Prostate gland (tissue), 2 donors: Measurements from ENCODE around the gene EEF1G. TPM values are rescaled to one million over a fixed set of nuclear protein-coding genes. Genes with fewer than 3 reads are reported as not detected.
"Not testable (repeated sequence)": the region's sequence is repeated elsewhere in the genome, so short reads cannot be mapped to it uniquely, and the experiment has no call there.

Experiments
- DNase-seq: peaks from one replicate; pipeline ENCODE4 v3.0.0-alpha.2; 2019; ENCODE audit warnings: low spot score
- H3K27ac ChIP-seq, 2 donors: fragments of 200-600 bp; sonication (generic); 2 replicates each; pipeline ENCODE4 v1.5.1; 2017 to 2019
- H3K27me3 ChIP-seq: fragments of 200-600 bp; sonication (generic); replicated peaks from 2 replicates; pipeline ENCODE4 v1.5.1; 2019; ENCODE audit not compliant: insufficient read depth
- H3K36me3 ChIP-seq, 2 donors: fragments of 200-600 bp; sonication (generic); 1 replicate in 1 of 2; 2 replicates in 1 of 2; pipeline versions ENCODE4 v1.5.1 to v1.8.1; 2017 to 2019
- H3K4me1 ChIP-seq: fragments of 200-600 bp; sonication (generic); replicated peaks from 2 replicates; pipeline ENCODE4 v1.5.1; 2019
- H3K4me3 ChIP-seq, 2 donors: fragments of 200-600 bp; sonication (generic); 2 replicates each; pipeline ENCODE4 v1.5.1; 2017 to 2019
- H3K9me3 ChIP-seq: fragments of 200-600 bp; sonication (generic); 2 replicates; pipeline ENCODE4 v1.5.1; 2017
- CTCF ChIP-seq, 4 experiments: fragments of 200-600 bp in 2 of 4; fragments of 450-650 bp in 2 of 4; sonication (generic) in 2 of 4; IDR thresholded peaks; 1 replicate in 3 of 4; 2 replicates in 1 of 4; pipeline ENCODE4 v1.5.1; 2016 to 2019; ENCODE audit warnings: antibody characterized with exemption in 4 of 4, mild to moderate bottlenecking in 2 of 4, moderate library complexity in 2 of 4
- POLR2A ChIP-seq: fragments of 450-650 bp; IDR thresholded peaks from one replicate; pipeline ENCODE4 v1.6.1; 2016; ENCODE audit warnings: antibody characterized with exemption, mild to moderate bottlenecking
- POLR2AphosphoS5 ChIP-seq: sonication (generic); formaldehyde crosslinking; IDR thresholded peaks from one replicate; pipeline ENCODE4 v1.6.1; 2017; ENCODE audit warnings: antibody characterized with exemption
- WGBS: methylation state at CpG from one replicate; pipeline ENCODE4 v1.1.5; 2018; 5-methylcytosine and 5-hydroxymethylcytosine counted together
- intact Hi-C: fragments of 100-400 bp; cut with DNase I; formaldehyde crosslinking; loops from one replicate; pipeline ENCODE4 v1.14.2; 2022
- total RNA-seq, 2 donors: library from RNA; depleted of rRNA; stranded (reverse); fragments of >200 nt; gene quantifications; one replicate each; pipeline ENCODE4 v1.1.0, GENCODE V29; 2016

EEF1G gene
- total RNA-seq, 2 donors from 2014 or later: 1,254 to 2,389 TPM

- Histone ChIP-seq H3K4me1 (peaks cover 11% of the 10 kb centered on the region), H3K27ac (peak overlapping the region in 1 of 2 donors; percentile 99), H3K36me3 (peaks cover 2 to 6% of the 10 kb centered on the region in 2 donors), H3K4me3 (peak overlapping the region in 1 of 2 donors; percentile 74), H3K27me3 (no peaks in the 10 kb centered on the region), H3K9me3 (no peaks in the 10 kb centered on the region)
- 69% methylated on average over 12 of the region's 12 CpGs for WGBS
- TF ChIP-seq CTCF (IDR thresholded peaks at IDR 0.05): no peak
- TF ChIP-seq POLR2AphosphoS5: no peak
- no peak for TF ChIP-seq POLR2A
- DNase-seq: no peak
- intact Hi-C loops: no loop called here
Measured at GRCh38 chr11:62572431-62572830, 1.3 kb downstream of the EEF1G start.

GRCh38 chr11:62571493-62571892 is 2.2 kb downstream of the EEF1G start:
- intact Hi-C loops, H3K4me3 ChIP-seq, H3K27me3 ChIP-seq, DNase-seq, H3K9me3 ChIP-seq: not testable (repeated sequence)
- peak overlapping the region in 1 of 2 donors; percentile 99 for H3K27ac ChIP-seq
- H3K4me1 ChIP-seq: peaks cover 11% of the 10 kb centered on the region
- 90% methylated on average over 5 of the region's 5 CpGs for WGBS
- H3K36me3 ChIP-seq: peaks cover 9 to 12% of the 10 kb centered on the region in 2 donors

GRCh38 chr11:62570903-62571302 is 2.8 kb downstream of the EEF1G start:
- H3K4me3 ChIP-seq, H3K9me3 ChIP-seq, DNase-seq, intact Hi-C loops, H3K27me3 ChIP-seq, H3K27ac ChIP-seq: not testable (repeated sequence)
- Histone ChIP-seq H3K36me3 (peaks cover 9 to 17% of the 10 kb centered on the region in 2 donors), H3K4me1 (peaks cover 11% of the 10 kb centered on the region)
- WGBS: 90% methylated on average over 5 of the region's 5 CpGs

GRCh38 chr11:62569611-62570010 is 4.1 kb downstream of the EEF1G start:
- 40% methylated on average over 1 of the region's 1 CpG for WGBS
- TF ChIP-seq POLR2A (no peak), CTCF (IDR thresholded peaks at IDR 0.05) (no peak), POLR2AphosphoS5 (no peak)
- no peak overlapping the region for H3K4me3 ChIP-seq
- intact Hi-C loops: no loop called here
- no peaks in the 10 kb centered on the region for H3K27me3 ChIP-seq
- H3K4me1 ChIP-seq: peaks cover 9% of the 10 kb centered on the region
- peaks cover 9 to 28% of the 10 kb centered on the region in 2 donors for H3K36me3 ChIP-seq
- no peak for DNase-seq
- no peak overlapping the region for H3K27ac ChIP-seq
- H3K9me3 ChIP-seq: no peaks in the 10 kb centered on the region

- no peak for DNase-seq
- WGBS: 87% methylated on average over 8 of the region's 8 CpGs
- intact Hi-C loops: no loop called here
- no peak overlapping the region for H3K4me3 ChIP-seq
- H3K36me3 ChIP-seq: peaks cover 9 to 32% of the 10 kb centered on the region in 2 donors
- no peak for TF ChIP-seq POLR2A
- no peak for TF ChIP-seq CTCF (IDR thresholded peaks at IDR 0.05)
- TF ChIP-seq POLR2AphosphoS5: no peak
- H3K27ac ChIP-seq: no peak overlapping the region
- H3K4me1 ChIP-seq: peaks cover 5% of the 10 kb centered on the region
- H3K27me3 ChIP-seq: no peaks in the 10 kb centered on the region
- no peaks in the 10 kb centered on the region for H3K9me3 ChIP-seq
Measured at GRCh38 chr11:62567018-62567633, 6.6 kb downstream of the EEF1G start.

- no peak overlapping the region for H3K4me3 ChIP-seq
- no peaks in the 10 kb centered on the region for H3K27me3 ChIP-seq
- DNase-seq: no peak
- intact Hi-C loops: no loop called here
- 85% methylated on average over 8 of the region's 8 CpGs for WGBS
- H3K4me1 ChIP-seq: no peaks in the 10 kb centered on the region
- no peak overlapping the region for H3K27ac ChIP-seq
- TF ChIP-seq POLR2AphosphoS5 (no peak), POLR2A (no peak)
- no peaks in the 10 kb centered on the region for H3K9me3 ChIP-seq
- peaks cover 9 to 33% of the 10 kb centered on the region in 2 donors for H3K36me3 ChIP-seq
Measured at GRCh38 chr11:62566247-62566646, 7.4 kb downstream of the EEF1G start.
